Caki2 (cell line): Measurements from ENCODE around the gene GMDS. TPM values are rescaled to one million over a fixed set of nuclear protein-coding genes. Genes with fewer than 3 reads are reported as not detected.

Source experiments
- DNase-seq: peaks from one replicate; pipeline ENCODE4 v3.0.0-alpha.2; 2015; ENCODE audit warnings: low read depth
- in situ Hi-C: cut with HindIII; loops from 2 replicates; pipeline ENCODE4 v1.10.0; 2016; ENCODE audit warnings: low sequenced_read_pairs, low pct_unique_long_range_greater_than_20kb, mixed read lengths
- total RNA-seq: library from RNA; depleted of rRNA; stranded (reverse); fragments of >200 nt; shearing (Covaris generic); gene quantifications from 2 replicates; pipeline ENCODE4 v1.2.3, GENCODE V29; 2014; ENCODE audit warnings: low replicate concordance

GMDS gene
- total RNA-seq, 1 experiment from 2014 or later, result 10.9 TPM

GRCh38 chr6:1618311-1619097, 626.9 kb downstream of the GMDS start:
- in situ Hi-C loops, result loop anchor here (5.0 kb wide), 1 partner anchor 484 kb away; no protein-coding TSS in a partner anchor
- DNase-seq, result no peak

- in situ Hi-C loops, result loop anchor here (5.0 kb wide), 1 partner anchor 485 kb away; no protein-coding TSS in a partner anchor
- no peak for DNase-seq
These were observed 627.7 kb downstream of the GMDS start for GRCh38 chr6:1617466-1618310.

- DNase-seq, result no peak
- in situ Hi-C loops, result loop anchor here (5.0 kb wide), 1 partner anchor 485 kb away; no protein-coding TSS in a partner anchor
These were observed 628.5 kb downstream of the GMDS start for GRCh38 chr6:1616701-1617463.

GRCh38 chr6:1615853-1616420, 629.5 kb downstream of the GMDS start:
- in situ Hi-C loops, result loop anchor here (5.0 kb wide), 1 partner anchor 486 kb away; no protein-coding TSS in a partner anchor
- no peak for DNase-seq

- no peak for DNase-seq
- in situ Hi-C loops, result loop anchor here (5.0 kb wide), 1 partner anchor 487 kb away; no protein-coding TSS in a partner anchor
These were observed 630.1 kb downstream of the GMDS start for GRCh38 chr6:1615151-1615852.

- in situ Hi-C loops, result loop anchor here (5.0 kb wide), 1 partner anchor 488 kb away; no protein-coding TSS in a partner anchor
- no peak for DNase-seq
These were observed 630.8 kb downstream of the GMDS start for GRCh38 chr6:1614448-1615150.

- in situ Hi-C loops, result no loop called here
These were observed 631.5 kb downstream of the GMDS start for GRCh38 chr6:1613688-1614447.

GRCh38 chr6:1613346-1613687, 632.1 kb downstream of the GMDS start:
- in situ Hi-C loops, result no loop called here
- DNase-seq, result no peak

More at GRCh38 chr6:1613688-1614447, 631.5 kb downstream of the GMDS start:
- peak; percentile 58 for DNase-seq

- DNase-seq, result no peak
- in situ Hi-C loops, result no loop called here
These were observed 632.5 kb downstream of the GMDS start for GRCh38 chr6:1612974-1613306.

- no peak for DNase-seq
- in situ Hi-C loops, result no loop called here
These were observed 633.0 kb downstream of the GMDS start for GRCh38 chr6:1612299-1612973.

GRCh38 chr6:1611572-1612298, 633.7 kb downstream of the GMDS start:
- in situ Hi-C loops, result no loop called here
- DNase-seq, result no peak

GRCh38 chr6:1611322-1611571, 634.2 kb downstream of the GMDS start:
- DNase-seq, result no peak
- in situ Hi-C loops, result no loop called here

GRCh38 chr6:1610497-1611321, 634.7 kb downstream of the GMDS start:
- peak; percentile 69 for DNase-seq
- in situ Hi-C loops, result no loop called here

- in situ Hi-C loops, result loop anchor here (10.0 kb wide), 1 partner anchor 1025 kb away; no protein-coding TSS in a partner anchor
- DNase-seq, result peak; percentile 98
These were observed 635.5 kb downstream of the GMDS start, which contains the start of gene FOXC1 for GRCh38 chr6:1609648-1610496. TSS of gene FOXC1 (plus strand) at chr6:1609915. CDS start at chr6:1610446, 531 bp downstream.
